ENCODE data around the gene DCUN1D1. TPM values are rescaled to one million over a fixed set of nuclear protein-coding genes. Genes with fewer than 3 reads are reported as not detected.

The DCUN1D1 gene
- total RNA-seq, 1 experiment from 2014 or later = 61.0 TPM

- no peak for DNase-seq (ENCODE audit: low spot score)
Observed at GRCh38 chr3:182972387-182972786, 8.0 kb downstream of the DCUN1D1 start.

- no peak for DNase-seq (ENCODE audit: low spot score)
Observed at GRCh38 chr3:182971637-182972036, 8.7 kb downstream of the DCUN1D1 start.

GRCh38 chr3:182970811-182971418 lies 9.4 kb downstream of the DCUN1D1 start:
- no peak for DNase-seq (ENCODE audit: low spot score)

- no peak for DNase-seq (ENCODE audit: low spot score)
Observed at GRCh38 chr3:182969853-182970252, 10.5 kb downstream of the DCUN1D1 start.

- peak; percentile 78 for DNase-seq (ENCODE audit: low spot score)
Observed at GRCh38 chr3:182969277-182969676, 11.1 kb downstream of the DCUN1D1 start.

- DNase-seq (ENCODE audit: low spot score) = no peak
Observed at GRCh38 chr3:182967218-182968204, 12.8 kb downstream of the DCUN1D1 start.

GRCh38 chr3:182965861-182966366 lies 14.4 kb downstream of the DCUN1D1 start:
- DNase-seq (ENCODE audit: low spot score) = no peak

GRCh38 chr3:182964179-182964578 lies 16.2 kb downstream of the DCUN1D1 start:
- no peak for DNase-seq (ENCODE audit: low spot score)

GRCh38 chr3:182962166-182962565 lies 18.2 kb downstream of the DCUN1D1 start:
- DNase-seq (ENCODE audit: low spot score) = no peak

- no peak for DNase-seq (ENCODE audit: low spot score)
Observed at GRCh38 chr3:182959474-182960350, 20.6 kb downstream of the DCUN1D1 start.

GRCh38 chr3:182957676-182958266 lies 22.6 kb downstream of the DCUN1D1 start:
- no peak for DNase-seq (ENCODE audit: low spot score)

- no peak for DNase-seq (ENCODE audit: low spot score)
Observed at GRCh38 chr3:182957226-182957625, 23.1 kb downstream of the DCUN1D1 start.

- DNase-seq (ENCODE audit: low spot score) = no peak
Observed at GRCh38 chr3:182954553-182955235, 25.6 kb downstream of the DCUN1D1 start.

- no peak for DNase-seq (ENCODE audit: low spot score)
Observed at GRCh38 chr3:182949688-182950087, 30.6 kb downstream of the DCUN1D1 start.

- DNase-seq (ENCODE audit: low spot score) = no peak
Observed at GRCh38 chr3:182948305-182948704, 32.0 kb downstream of the DCUN1D1 start.

GRCh38 chr3:182947888-182948287 lies 32.5 kb downstream of the DCUN1D1 start:
- DNase-seq (ENCODE audit: low spot score) = peak; percentile 16

- no peak for DNase-seq (ENCODE audit: low spot score)
Observed at GRCh38 chr3:182941719-182942118, 38.6 kb downstream of the DCUN1D1 start.

GRCh38 chr3:182940266-182940808 lies 40.0 kb downstream of the DCUN1D1 start:
- no peak for DNase-seq (ENCODE audit: low spot score)

- peak; percentile 10 for DNase-seq (ENCODE audit: low spot score)
Observed at GRCh38 chr3:182937293-182938051, 42.9 kb downstream of the DCUN1D1 start.

GRCh38 chr3:182936918-182937285 lies 43.4 kb downstream of the DCUN1D1 start:
- DNase-seq (ENCODE audit: low spot score) = no peak

All from A172 (cell line).